IPS-15b (cell line): ENCODE data around the gene RIBC2.
"Not testable (repeated sequence)": the region's sequence is repeated elsewhere in the genome, so short reads cannot be mapped to it uniquely, and the experiment has no call there.

Source experiments
- H3K27me3 ChIP-seq: one replicate; pipeline ENCODE4 v1.6.1; 2013; ENCODE audit warnings: low read length; ENCODE audit not compliant: control insufficient read depth, insufficient read depth
- H3K36me3 ChIP-seq: one replicate; pipeline ENCODE4 v1.6.1; 2013; ENCODE audit warnings: low read length; ENCODE audit not compliant: control insufficient read depth, insufficient read depth
- H3K4me1 ChIP-seq: one replicate; pipeline ENCODE4 v1.6.1; 2013; ENCODE audit warnings: mild to moderate bottlenecking, low read length; ENCODE audit not compliant: control insufficient read depth, insufficient read depth
- H3K4me3 ChIP-seq: one replicate; pipeline ENCODE4 v1.5.1; 2013; ENCODE audit warnings: low read depth, low read length
- H3K9ac ChIP-seq: one replicate; pipeline ENCODE4 v1.6.1; 2013; ENCODE audit warnings: low read depth, mild to moderate bottlenecking, low read length
- H3K9me3 ChIP-seq: one replicate; pipeline ENCODE4 v1.6.1; 2013; ENCODE audit warnings: mild to moderate bottlenecking, low read length; ENCODE audit not compliant: control insufficient read depth, insufficient read depth

Gene RIBC2

GRCh38 chr22:45413368-45414211 lies at the start of gene RIBC2, which contains the start of gene SMC1B:
TSS of gene RIBC2 (plus strand) at chr22:45413693. CDS start at chr22:45413887, 194 bp downstream.
TSS of gene SMC1B (minus strand) at chr22:45413599. CDS start at chr22:45413567, 32 bp downstream.
- H3K4me3 ChIP-seq, result peak within 1 kb of the TSS; percentile 60
- H3K9ac ChIP-seq, result no peak within 1 kb of the TSS
- no peaks in the 10 kb centered on the region for H3K4me1 ChIP-seq
- H3K36me3 ChIP-seq, result no peaks in the 10 kb centered on the region
- H3K9me3 ChIP-seq, result no peaks in the 10 kb centered on the region
- H3K27me3 ChIP-seq, result peaks cover 18% of the 10 kb centered on the region

- Histone ChIP-seq H3K4me3 (no peak overlapping the region), H3K4me1 (no peaks in the 10 kb centered on the region), H3K9me3 (no peaks in the 10 kb centered on the region), H3K9ac (no peak overlapping the region), H3K36me3 (no peaks in the 10 kb centered on the region), H3K27me3 (no peaks in the 10 kb centered on the region)
Measured at GRCh38 chr22:45366713-45367112, 46.8 kb upstream of the RIBC2 start.

GRCh38 chr22:45373592-45373991 lies 39.9 kb upstream of the RIBC2 start:
- not testable (repeated sequence) for H3K4me3 ChIP-seq, H3K9ac ChIP-seq, H3K9me3 ChIP-seq, H3K36me3 ChIP-seq, H3K4me1 ChIP-seq, H3K27me3 ChIP-seq

- Histone ChIP-seq H3K4me1 (no peaks in the 10 kb centered on the region), H3K27me3 (no peaks in the 10 kb centered on the region), H3K36me3 (no peaks in the 10 kb centered on the region), H3K9ac (no peak overlapping the region), H3K9me3 (no peaks in the 10 kb centered on the region), H3K4me3 (no peak overlapping the region)
Measured at GRCh38 chr22:45376009-45376408, 37.5 kb upstream of the RIBC2 start.

- H3K4me1 ChIP-seq, result no peaks in the 10 kb centered on the region
- no peaks in the 10 kb centered on the region for H3K27me3 ChIP-seq
- H3K9ac ChIP-seq, result no peak overlapping the region
- H3K4me3 ChIP-seq, result no peak overlapping the region
- H3K9me3 ChIP-seq, result no peaks in the 10 kb centered on the region
- no peaks in the 10 kb centered on the region for H3K36me3 ChIP-seq
Measured at GRCh38 chr22:45376703-45377102, 36.8 kb upstream of the RIBC2 start.

GRCh38 chr22:45381348-45381747 lies 32.1 kb upstream of the RIBC2 start:
- no peaks in the 10 kb centered on the region for H3K9me3 ChIP-seq
- no peaks in the 10 kb centered on the region for H3K27me3 ChIP-seq
- no peaks in the 10 kb centered on the region for H3K4me1 ChIP-seq
- H3K9ac ChIP-seq, result no peak overlapping the region
- no peaks in the 10 kb centered on the region for H3K36me3 ChIP-seq
- H3K4me3 ChIP-seq, result no peak overlapping the region

GRCh38 chr22:45389546-45389945 lies 23.9 kb upstream of the RIBC2 start:
- no peak overlapping the region for H3K4me3 ChIP-seq
- no peaks in the 10 kb centered on the region for H3K36me3 ChIP-seq
- H3K4me1 ChIP-seq, result no peaks in the 10 kb centered on the region
- H3K9ac ChIP-seq, result no peak overlapping the region
- no peaks in the 10 kb centered on the region for H3K9me3 ChIP-seq
- H3K27me3 ChIP-seq, result no peaks in the 10 kb centered on the region

- Histone ChIP-seq H3K9ac (no peak overlapping the region), H3K36me3 (no peaks in the 10 kb centered on the region), H3K9me3 (no peaks in the 10 kb centered on the region), H3K4me1 (no peaks in the 10 kb centered on the region), H3K27me3 (no peaks in the 10 kb centered on the region), H3K4me3 (no peak overlapping the region)
Measured at GRCh38 chr22:45397806-45398205, 15.7 kb upstream of the RIBC2 start.

GRCh38 chr22:45398214-45398613 lies 15.3 kb upstream of the RIBC2 start:
- Histone ChIP-seq H3K36me3 (no peaks in the 10 kb centered on the region), H3K4me3 (no peak overlapping the region), H3K9me3 (no peaks in the 10 kb centered on the region), H3K27me3 (no peaks in the 10 kb centered on the region), H3K9ac (no peak overlapping the region), H3K4me1 (no peaks in the 10 kb centered on the region)

GRCh38 chr22:45399712-45400445 lies 13.6 kb upstream of the RIBC2 start:
- H3K9me3 ChIP-seq, result no peaks in the 10 kb centered on the region
- no peak overlapping the region for H3K4me3 ChIP-seq
- no peak overlapping the region for H3K9ac ChIP-seq
- H3K4me1 ChIP-seq, result no peaks in the 10 kb centered on the region
- H3K27me3 ChIP-seq, result no peaks in the 10 kb centered on the region
- no peaks in the 10 kb centered on the region for H3K36me3 ChIP-seq

- Histone ChIP-seq H3K4me1 (no peaks in the 10 kb centered on the region), H3K9ac (no peak overlapping the region), H3K4me3 (no peak overlapping the region), H3K36me3 (no peaks in the 10 kb centered on the region), H3K27me3 (no peaks in the 10 kb centered on the region), H3K9me3 (no peaks in the 10 kb centered on the region)
Measured at GRCh38 chr22:45402466-45402985, 11.0 kb upstream of the RIBC2 start.

GRCh38 chr22:45407793-45408192 lies 5.7 kb upstream of the RIBC2 start:
- Histone ChIP-seq H3K4me1 (no peaks in the 10 kb centered on the region), H3K27me3 (peaks cover 4% of the 10 kb centered on the region), H3K4me3 (no peak overlapping the region), H3K9me3 (no peaks in the 10 kb centered on the region), H3K36me3 (no peaks in the 10 kb centered on the region), H3K9ac (no peak overlapping the region)
